Vagina (tissue), 2 donors: ENCODE data around the gene TRMT5.

ENCODE experiments used
- CTCF ChIP-seq, 3 experiments: fragments of 450-650 bp in 2 of 3; fragments of 200-600 bp in 1 of 3; sonication (generic) in 1 of 3; IDR thresholded peaks; one replicate each; pipeline ENCODE4 v1.5.1; 2017 to 2019; ENCODE audit warnings: antibody characterized with exemption in 3 of 3, mild to moderate bottlenecking in 2 of 3, moderate library complexity in 2 of 3
- POLR2A ChIP-seq, 2 donors: fragments of 450-650 bp; IDR thresholded peaks; one replicate each; pipeline ENCODE4 v1.6.1; 2017; ENCODE audit warnings: antibody characterized with exemption in 2 of 2, mild to moderate bottlenecking in 2 of 2, moderate library complexity in 2 of 2
- POLR2AphosphoS5 ChIP-seq, 2 donors: sonication (generic); formaldehyde crosslinking; IDR thresholded peaks; one replicate each; pipeline ENCODE4 v1.9.0; 2017; ENCODE audit warnings: antibody characterized with exemption in 2 of 2, mild to moderate bottlenecking in 2 of 2, low read depth in 1 of 2; ENCODE audit not compliant: insufficient read depth in 1 of 2

GRCh38 chr14:60980811-60981632 lies at the start of gene TRMT5, which contains the start of gene SLC38A6:
- TF ChIP-seq POLR2A (IDR thresholded peaks at IDR 0.05) (peak in 1 of 2 donors; percentile 12), CTCF (IDR thresholded peaks at IDR 0.05) (no peak), POLR2AphosphoS5 (IDR thresholded peaks at IDR 0.05; ENCODE audit: insufficient read depth in 1 of 2, low read depth in 1 of 2) (peak; percentile 92 to 96)
